Fibroblast of skin of abdomen (primary cell): ENCODE measurements around the gene ADCK1.
"Not testable (repeated sequence)": the region's sequence is repeated elsewhere in the genome, so short reads cannot be mapped to it uniquely, and the experiment has no call there.

Experiments
- DNase-seq: peaks from one replicate; pipeline ENCODE4 v3.0.0-alpha.2; 2013

Gene ADCK1

GRCh38 chr14:77866932-77867331 is 67.0 kb downstream of the ADCK1 start:
- DNase-seq: no peak

DNA sequence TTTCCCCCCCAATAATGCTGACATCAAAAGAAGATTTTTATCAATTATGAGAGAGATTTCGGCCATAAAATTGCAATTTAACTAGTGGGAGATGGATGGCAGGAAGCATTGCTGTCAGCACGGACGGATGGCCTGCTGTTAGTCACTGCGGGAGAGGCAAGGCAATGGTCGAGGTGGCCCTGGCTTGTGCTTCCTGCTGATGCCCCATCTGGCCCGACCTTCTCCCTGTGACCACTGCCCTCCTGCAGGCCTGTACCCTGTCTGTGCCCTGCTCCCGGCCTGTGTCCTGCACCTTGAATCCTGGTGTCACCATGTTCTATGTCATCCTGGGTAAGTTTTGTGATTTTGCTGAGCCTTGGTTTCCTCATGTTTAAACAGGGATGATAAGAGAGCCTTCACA is 67.6 kb downstream of the ADCK1 start:
- DNase-seq: no peak

DNA sequence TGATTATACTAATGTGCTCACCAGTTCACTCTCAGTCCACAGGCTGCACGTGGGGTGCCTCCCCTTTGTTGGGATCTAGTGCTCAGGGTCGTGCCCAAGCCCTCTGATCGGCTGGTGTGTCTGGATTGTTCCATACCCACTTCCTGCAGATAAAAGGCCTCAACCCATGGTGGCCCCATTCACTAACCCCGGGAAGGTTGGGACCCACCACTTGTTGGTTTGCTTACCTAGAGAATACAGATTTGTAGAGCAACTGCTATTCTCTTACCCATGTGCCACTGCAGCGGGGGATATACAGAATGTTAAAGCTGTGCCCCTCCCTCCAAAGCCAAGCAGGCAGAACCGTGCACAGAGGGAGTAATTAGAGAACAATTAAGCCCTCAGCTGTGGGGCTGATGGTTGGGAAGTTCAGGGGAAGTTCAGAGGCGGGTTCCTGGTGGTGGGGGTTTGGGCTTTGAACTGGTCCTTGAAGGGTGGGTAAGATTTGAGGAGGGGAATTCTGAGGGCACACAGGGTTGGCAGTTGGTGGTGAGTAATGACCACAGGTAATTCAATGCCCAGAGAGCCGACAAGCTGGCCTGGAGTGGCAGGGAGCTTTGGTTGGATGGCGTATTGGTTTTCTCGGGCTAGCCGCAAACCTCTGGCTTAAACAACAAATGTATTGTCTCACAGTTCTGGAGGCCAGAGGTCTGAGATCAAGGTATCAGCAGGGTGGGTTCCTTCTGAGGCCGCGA is 68.8 kb downstream of the ADCK1 start:
- no peak for DNase-seq

DNA sequence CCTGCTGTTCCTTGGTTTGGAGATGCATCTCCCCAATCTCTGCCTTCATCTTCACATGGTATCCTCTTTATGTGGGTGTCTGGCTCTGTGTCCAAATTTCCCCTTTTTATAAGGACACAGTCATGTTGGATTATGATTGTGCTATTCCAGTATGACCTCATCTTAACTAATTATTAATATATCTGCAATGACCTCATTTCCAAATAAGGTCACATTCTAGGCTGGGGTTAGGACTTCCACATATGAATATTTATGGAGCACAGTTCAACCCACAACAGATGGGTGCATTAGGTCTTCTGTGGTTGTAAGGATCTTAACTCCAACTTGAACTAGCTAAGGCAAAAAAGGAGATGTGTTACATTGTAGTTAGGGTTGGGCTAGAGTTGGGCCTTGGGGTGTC is 69.4 kb downstream of the ADCK1 start:
- DNase-seq: no peak

- no peak for DNase-seq
Measured at GRCh38 chr14:77870646-77871045, 70.7 kb downstream of the ADCK1 start.

DNA sequence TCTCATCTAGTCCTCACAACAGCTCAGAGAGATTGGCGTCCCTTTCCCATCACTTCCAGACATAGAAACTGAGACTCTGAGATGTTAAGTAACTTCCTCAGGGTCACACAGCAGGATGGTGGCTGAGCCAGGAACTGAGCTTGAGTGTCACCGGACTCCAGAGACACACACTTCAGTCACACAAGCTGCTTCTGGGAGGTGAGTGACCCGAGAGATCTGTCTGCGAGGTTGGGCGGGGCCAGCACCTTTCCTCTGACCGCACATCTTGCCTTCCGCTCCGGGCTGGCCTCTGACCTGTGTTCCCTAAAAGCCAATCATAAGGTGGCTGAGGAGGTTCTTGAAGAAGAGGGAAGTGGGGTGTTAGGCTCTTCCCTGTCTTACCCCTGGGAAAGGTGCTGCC is 72.2 kb downstream of the ADCK1 start:
- DNase-seq: no peak

- no peak for DNase-seq
Measured at GRCh38 chr14:77872983-77873382, 73.1 kb downstream of the ADCK1 start.

GRCh38 chr14:77878783-77879182 is 78.9 kb downstream of the ADCK1 start:
- no peak for DNase-seq

GRCh38 chr14:77880056-77880455 is 80.1 kb downstream of the ADCK1 start:
- no peak for DNase-seq

GRCh38 chr14:77882098-77882497 is 82.2 kb downstream of the ADCK1 start:
- no peak for DNase-seq

DNA sequence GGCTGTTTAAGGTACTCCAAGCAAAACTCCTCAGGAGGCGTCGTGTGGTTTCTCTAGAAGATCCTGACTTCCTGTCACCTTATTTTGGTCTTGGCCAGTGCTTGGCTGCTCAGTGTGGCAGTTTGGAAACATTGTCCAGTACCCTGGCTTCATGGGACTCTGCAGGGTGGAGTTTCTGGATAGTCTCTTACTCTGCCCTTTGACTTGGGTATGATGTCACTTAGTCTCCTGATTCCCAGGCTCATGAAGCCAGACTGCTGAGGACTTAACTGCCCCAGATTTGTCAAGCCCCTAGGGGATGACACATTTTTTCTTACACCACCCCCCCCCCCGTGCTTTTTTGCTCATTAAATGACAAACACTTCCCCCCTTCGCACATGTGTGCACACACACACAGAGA is 82.7 kb downstream of the ADCK1 start:
- DNase-seq: no peak

DNA sequence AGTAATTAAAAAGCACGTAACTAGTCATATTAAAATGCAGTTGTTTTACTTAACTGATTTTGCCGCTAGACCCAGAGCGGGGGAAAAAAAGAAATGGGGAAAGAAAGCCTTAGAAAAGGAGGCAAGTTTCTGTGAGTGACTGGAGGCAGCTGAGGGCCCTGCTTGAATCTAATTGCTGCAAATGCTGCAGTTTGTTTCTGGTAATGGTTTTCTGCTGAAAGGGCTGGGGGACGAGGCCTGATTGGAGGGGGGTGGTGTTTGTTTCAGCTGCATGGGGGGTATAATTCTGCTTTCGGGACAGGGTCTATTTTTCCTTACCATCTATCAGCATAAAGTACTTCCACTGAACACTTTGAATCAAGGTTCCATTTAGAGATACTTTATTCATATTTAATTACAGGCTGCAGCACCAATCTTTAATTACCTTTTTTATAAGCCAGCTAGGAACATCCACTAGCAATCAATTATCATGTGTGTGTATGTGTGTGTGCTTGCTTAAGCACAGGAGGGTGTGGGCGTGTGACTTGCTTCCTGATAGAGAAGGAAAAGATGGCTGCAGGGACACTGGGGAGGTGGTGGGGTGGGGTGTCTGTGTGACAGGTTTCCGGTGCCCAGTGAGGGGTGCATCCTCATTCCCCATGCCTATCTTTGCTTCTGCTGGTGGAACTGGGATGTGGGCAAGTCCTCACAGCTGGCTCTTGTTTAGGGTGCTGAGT is 83.4 kb downstream of the ADCK1 start:
- no peak for DNase-seq

- no peak for DNase-seq
Measured at GRCh38 chr14:77883847-77884238, 83.9 kb downstream of the ADCK1 start.

DNA sequence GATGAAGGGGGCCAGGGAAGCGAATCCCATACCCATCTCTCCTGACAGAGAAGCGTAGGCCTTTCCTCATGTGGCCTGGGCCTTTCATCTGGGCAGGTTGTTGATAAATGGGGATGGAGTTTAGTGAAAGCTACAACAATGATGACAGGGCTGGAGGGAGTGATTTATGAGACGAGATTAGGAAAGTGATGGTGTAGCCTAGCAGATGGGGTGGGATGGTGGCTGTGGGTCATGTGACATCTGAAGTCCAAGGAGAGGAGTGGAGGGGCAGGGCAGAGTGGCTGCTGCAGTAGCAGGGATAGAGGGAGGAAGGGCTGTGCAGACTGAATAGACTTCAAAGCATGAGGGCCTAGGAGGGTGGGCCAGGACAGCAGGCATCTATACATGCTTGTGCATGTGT is 85.5 kb downstream of the ADCK1 start:
- no peak for DNase-seq

DNA sequence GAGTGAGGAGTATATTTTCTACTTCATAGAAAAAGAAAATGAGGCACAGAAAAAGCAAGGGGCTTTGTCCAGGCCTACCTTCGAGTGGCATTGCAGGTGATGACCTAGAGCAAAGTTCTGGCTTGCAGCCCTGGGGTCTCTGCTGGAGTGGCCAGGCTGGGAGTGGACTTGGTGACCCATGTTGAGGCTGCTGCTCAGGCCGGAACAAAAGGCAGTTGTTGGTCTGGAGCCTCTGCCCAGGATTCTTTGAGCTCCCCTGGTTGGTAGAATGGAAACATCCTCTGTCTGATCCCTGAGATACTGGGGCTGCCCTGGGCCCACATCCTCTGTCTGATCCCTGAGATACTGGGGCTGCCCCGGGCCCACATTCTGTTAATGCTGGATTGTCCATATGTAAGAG is 86.1 kb downstream of the ADCK1 start:
- no peak for DNase-seq

- not testable (repeated sequence) for DNase-seq
Measured at GRCh38 chr14:77888903-77889302, 89.0 kb downstream of the ADCK1 start.

DNA sequence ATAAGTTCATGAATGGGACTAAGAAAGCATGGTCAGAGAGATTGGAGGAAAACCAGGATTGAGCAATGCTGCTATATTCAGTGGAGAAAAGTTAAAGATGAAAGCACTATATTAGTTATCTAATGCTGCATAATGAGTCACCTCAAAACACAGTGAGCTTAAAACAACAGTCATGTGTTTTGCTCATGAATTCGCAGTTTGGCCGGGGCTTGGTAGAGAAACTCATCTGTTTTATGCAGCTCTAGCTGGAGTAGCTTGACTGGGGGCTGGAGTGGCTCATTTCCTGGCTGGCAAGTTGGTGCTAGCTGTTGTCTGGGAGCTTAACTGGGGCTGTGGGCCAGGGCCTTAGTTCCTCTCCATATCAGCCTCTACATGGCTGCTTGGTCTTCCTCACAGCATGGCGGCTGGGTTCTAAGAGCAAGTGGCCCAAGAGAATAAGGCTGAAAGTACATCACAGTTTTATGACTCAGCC is 90.1 kb downstream of the ADCK1 start:
- peak; percentile 77 for DNase-seq

DNA sequence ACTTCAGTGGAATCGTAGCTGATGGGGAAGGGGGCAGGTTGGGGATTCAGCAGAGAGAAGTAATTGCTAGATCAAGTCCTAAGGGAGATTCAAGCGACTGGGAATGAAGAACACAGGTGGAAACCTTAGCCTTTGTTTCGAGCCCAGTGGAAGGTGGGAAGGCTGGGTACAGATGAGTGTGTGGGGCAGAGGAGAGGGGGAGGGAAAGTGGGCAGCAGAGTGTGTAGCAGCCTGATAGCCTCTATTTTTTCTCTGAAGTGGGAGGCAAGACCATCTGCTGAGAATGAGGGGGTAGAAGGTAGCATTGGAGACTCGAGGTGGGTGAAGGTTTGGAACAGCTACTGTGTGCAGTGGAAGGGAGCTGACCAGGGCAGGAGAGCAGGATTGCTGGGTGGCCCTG is 91.0 kb downstream of the ADCK1 start:
- no peak for DNase-seq

GRCh38 chr14:77892381-77892871 is 92.5 kb downstream of the ADCK1 start:
- no peak for DNase-seq

DNA sequence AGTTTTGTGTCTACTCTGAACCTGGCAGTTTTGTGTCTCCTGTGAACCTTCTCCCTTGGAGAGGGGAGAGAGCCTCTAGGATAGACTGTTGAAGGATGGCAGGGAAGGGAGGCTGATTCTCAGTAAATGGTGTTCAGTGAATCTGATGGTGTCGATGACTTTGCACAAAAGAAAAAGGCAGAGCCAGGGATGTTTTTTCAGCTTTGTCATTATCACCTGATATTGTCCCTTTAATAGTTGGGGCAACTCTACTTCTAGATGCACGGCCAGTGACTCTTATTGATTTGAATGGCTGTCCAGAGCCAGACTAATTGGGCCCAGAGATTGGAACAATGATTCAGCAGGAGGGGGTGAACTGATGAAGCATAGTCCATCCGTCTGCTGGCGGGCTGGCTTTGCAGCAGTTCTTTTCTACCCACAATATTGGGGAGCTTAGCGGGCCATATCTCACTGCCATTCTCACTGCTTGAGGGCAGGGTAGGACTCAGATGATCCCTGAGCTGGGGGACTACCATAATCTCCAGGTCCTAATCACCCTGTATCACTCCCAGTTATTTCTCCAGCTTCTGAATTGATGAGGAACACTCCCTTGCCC is 93.1 kb downstream of the ADCK1 start:
- no peak for DNase-seq

- peak; percentile 75 for DNase-seq
Measured at GRCh38 chr14:77897374-77897773, 97.5 kb downstream of the ADCK1 start.

DNA sequence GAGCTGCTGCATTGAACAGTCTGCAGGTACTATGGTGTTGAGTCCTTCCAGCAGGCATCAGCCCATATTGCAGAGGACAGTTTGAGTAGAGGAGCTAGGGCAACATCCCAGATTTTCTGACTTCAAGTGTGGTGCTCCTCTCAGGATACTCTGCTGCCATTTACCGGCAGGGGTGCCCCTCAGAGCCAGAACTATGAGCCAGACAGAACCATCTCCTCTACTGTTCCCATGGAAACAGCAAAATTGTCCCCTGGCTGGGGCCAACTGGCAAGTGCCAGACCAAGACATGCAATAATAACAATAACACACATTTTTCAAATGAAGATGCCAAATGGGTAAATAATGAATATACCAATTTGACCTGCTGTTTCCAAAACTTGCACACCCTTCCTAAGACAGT is 102.9 kb downstream of the ADCK1 start:
- DNase-seq: peak; percentile 31

DNA sequence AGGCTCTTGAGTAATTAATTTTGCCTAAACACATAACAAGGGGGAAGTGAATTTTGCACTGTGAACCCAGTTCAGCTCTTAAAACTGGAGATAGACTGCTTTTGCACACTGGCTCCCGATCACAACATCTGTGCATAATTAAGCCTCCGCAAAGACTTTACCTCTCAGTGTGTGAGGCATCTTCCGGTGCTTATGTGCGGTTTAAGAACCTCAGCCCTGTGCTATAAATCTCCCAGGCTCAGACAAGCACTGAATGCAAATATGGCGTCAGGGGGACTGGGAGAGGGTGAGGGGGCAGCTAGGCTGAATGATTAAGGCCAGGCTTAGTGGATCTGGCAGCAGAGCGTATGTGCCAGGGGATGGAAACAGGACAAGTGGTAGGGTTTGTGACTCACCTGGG is 103.3 kb downstream of the ADCK1 start:
- DNase-seq: peak; percentile 96
